Body of pancreas (tissue), 4 donors: ENCODE results near the gene SLC16A9.

Experiments used
- POLR2A ChIP-seq, 3 donors: fragments of 450-650 bp; IDR thresholded peaks; one replicate each; pipeline ENCODE4 v1.6.1; 2016; ENCODE audit warnings: antibody characterized with exemption in 3 of 3, mild to moderate bottlenecking in 2 of 3
- TF ChIP-seq, protein P1 (sequence below), 7 experiments: fragments of 450-650 bp in 4 of 7; fragments of 200-600 bp in 3 of 7; sonication (generic) in 3 of 7; IDR thresholded peaks; one replicate each; pipeline ENCODE4 v1.5.1; 2016 to 2019; ENCODE audit warnings: antibody characterized with exemption in 7 of 7

GRCh38 chr10:59752278-59752940, 42.8 kb upstream of the SLC16A9 start:
- TF ChIP-seq, protein P1, sequence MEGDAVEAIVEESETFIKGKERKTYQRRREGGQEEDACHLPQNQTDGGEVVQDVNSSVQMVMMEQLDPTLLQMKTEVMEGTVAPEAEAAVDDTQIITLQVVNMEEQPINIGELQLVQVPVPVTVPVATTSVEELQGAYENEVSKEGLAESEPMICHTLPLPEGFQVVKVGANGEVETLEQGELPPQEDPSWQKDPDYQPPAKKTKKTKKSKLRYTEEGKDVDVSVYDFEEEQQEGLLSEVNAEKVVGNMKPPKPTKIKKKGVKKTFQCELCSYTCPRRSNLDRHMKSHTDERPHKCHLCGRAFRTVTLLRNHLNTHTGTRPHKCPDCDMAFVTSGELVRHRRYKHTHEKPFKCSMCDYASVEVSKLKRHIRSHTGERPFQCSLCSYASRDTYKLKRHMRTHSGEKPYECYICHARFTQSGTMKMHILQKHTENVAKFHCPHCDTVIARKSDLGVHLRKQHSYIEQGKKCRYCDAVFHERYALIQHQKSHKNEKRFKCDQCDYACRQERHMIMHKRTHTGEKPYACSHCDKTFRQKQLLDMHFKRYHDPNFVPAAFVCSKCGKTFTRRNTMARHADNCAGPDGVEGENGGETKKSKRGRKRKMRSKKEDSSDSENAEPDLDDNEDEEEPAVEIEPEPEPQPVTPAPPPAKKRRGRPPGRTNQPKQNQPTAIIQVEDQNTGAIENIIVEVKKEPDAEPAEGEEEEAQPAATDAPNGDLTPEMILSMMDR (IDR thresholded peaks at IDR 0.05), result no peak
- TF ChIP-seq POLR2A (IDR thresholded peaks at IDR 0.05), result no peak
